H9 (cell line): ENCODE measurements around the gene RECQL. TPM values are rescaled to one million over a fixed set of nuclear protein-coding genes. Genes with fewer than 3 reads are reported as not detected.
"Not testable (repeated sequence)": the region's sequence is repeated elsewhere in the genome, so short reads cannot be mapped to it uniquely, and the experiment has no call there.

Experiments used
- DNase-seq: peaks from one replicate; pipeline ENCODE4 v3.0.0-alpha.2; 2017
- H2AFZ ChIP-seq: one replicate; pipeline ENCODE4 v1.6.1; 2013; ENCODE audit warnings: mild to moderate bottlenecking, low read length, control low read depth, moderate library complexity
- H2AK5ac ChIP-seq: 2 replicates; pipeline ENCODE4 v1.6.1; 2013; ENCODE audit warnings: low read length, control low read depth, mixed read lengths; ENCODE audit not compliant: insufficient read length
- H2BK120ac ChIP-seq: one replicate; pipeline ENCODE4 v1.6.1; 2013; ENCODE audit warnings: low read depth, mild to moderate bottlenecking, low read length, control low read depth, inconsistent platforms; ENCODE audit not compliant: poor library complexity, severe bottlenecking
- H2BK12ac ChIP-seq: 2 replicates; pipeline ENCODE4 v1.6.1; 2013; ENCODE audit warnings: low read length, control low read depth, mixed read lengths, low read depth; ENCODE audit not compliant: insufficient read length
- H2BK15ac ChIP-seq: 2 replicates; pipeline ENCODE4 v1.6.1; 2013; ENCODE audit warnings: low read depth, low read length, control low read depth
- H2BK20ac ChIP-seq: one replicate; pipeline ENCODE4 v1.6.1; 2013; ENCODE audit warnings: low read depth, mild to moderate bottlenecking, low read length, control low read depth, inconsistent platforms; ENCODE audit not compliant: poor library complexity, severe bottlenecking
- H2BK5ac ChIP-seq: 2 replicates; pipeline ENCODE4 v1.6.1; 2013; ENCODE audit warnings: low read length, control low read depth, mixed read lengths; ENCODE audit not compliant: insufficient read length
- H3K14ac ChIP-seq: 2 replicates; pipeline ENCODE4 v1.6.1; 2013; ENCODE audit warnings: low read length, control low read depth; ENCODE audit not compliant: insufficient read depth
- H3K18ac ChIP-seq: 2 replicates; pipeline ENCODE4 v1.6.1; 2013; ENCODE audit warnings: low read depth, mild to moderate bottlenecking, mixed read lengths, low read length, control low read depth; ENCODE audit not compliant: insufficient read length
- H3K23ac ChIP-seq: 2 replicates; pipeline ENCODE4 v1.6.1; 2013; ENCODE audit warnings: low read length, control low read depth, mixed read lengths, low read depth; ENCODE audit not compliant: insufficient read length
- H3K23me2 ChIP-seq: 2 replicates; pipeline ENCODE4 v1.6.1; 2013; ENCODE audit warnings: low read depth, mild to moderate bottlenecking, mixed read lengths, low read length, control low read depth; ENCODE audit not compliant: insufficient read length, poor library complexity, severe bottlenecking
- H3K27ac ChIP-seq: 2 replicates; pipeline ENCODE4 v1.5.1; 2013; ENCODE audit warnings: low read length, control low read depth, mixed read lengths, low read depth; ENCODE audit not compliant: insufficient read length
- H3K27me3 ChIP-seq: 2 replicates; pipeline ENCODE4 v1.6.1; 2013; ENCODE audit warnings: low read length, control low read depth, inconsistent platforms; ENCODE audit not compliant: insufficient read depth
- H3K4ac ChIP-seq: 2 replicates; pipeline ENCODE4 v1.6.1; 2013; ENCODE audit warnings: low read depth, mild to moderate bottlenecking, control low read depth, inconsistent platforms, low read length, moderate library complexity
- H3K4me1 ChIP-seq: 2 replicates; pipeline ENCODE4 v1.6.1; 2013; ENCODE audit warnings: low read length, control low read depth, inconsistent platforms; ENCODE audit not compliant: insufficient read depth
- H3K4me2 ChIP-seq: 2 replicates; pipeline ENCODE4 v1.6.1; 2013; ENCODE audit warnings: low read length, control low read depth, mixed read lengths; ENCODE audit not compliant: insufficient read length, insufficient read depth
- H3K56ac ChIP-seq: 2 replicates; pipeline ENCODE4 v1.6.1; 2013; ENCODE audit warnings: low read depth, mild to moderate bottlenecking, mixed read lengths, low read length, control low read depth; ENCODE audit not compliant: insufficient read length
- H3K79me1 ChIP-seq: 2 replicates; pipeline ENCODE4 v1.6.1; 2013; ENCODE audit warnings: low read depth, mild to moderate bottlenecking, moderate library complexity, low read length, control low read depth, inconsistent platforms; ENCODE audit not compliant: insufficient read depth, poor library complexity, severe bottlenecking
- H3K79me2 ChIP-seq: 2 replicates; pipeline ENCODE4 v1.6.1; 2013; ENCODE audit warnings: low read length, control low read depth, inconsistent platforms; ENCODE audit not compliant: insufficient read depth
- H3K9ac ChIP-seq: 2 replicates; pipeline ENCODE4 v1.6.1; 2013; ENCODE audit warnings: low read length, control low read depth, mixed read lengths; ENCODE audit not compliant: insufficient read length; ENCODE audit errors: extremely low read depth
- H3K9me3 ChIP-seq: one replicate; pipeline ENCODE4 v1.6.1; 2013; ENCODE audit warnings: low read depth, low read length, inconsistent platforms; ENCODE audit not compliant: control insufficient read depth
- H3T11ph ChIP-seq: one replicate; pipeline ENCODE4 v1.6.1; 2013; ENCODE audit warnings: mild to moderate bottlenecking, low read length, control low read depth, inconsistent platforms
- H4K20me1 ChIP-seq: one replicate; pipeline ENCODE4 v1.6.1; 2013; ENCODE audit not compliant: control insufficient read depth, insufficient read length, insufficient read depth
- H4K5ac ChIP-seq: 2 replicates; pipeline ENCODE4 v1.6.1; 2013; ENCODE audit warnings: low read depth, mild to moderate bottlenecking, mixed read lengths, low read length, control low read depth; ENCODE audit not compliant: insufficient read length
- H4K8ac ChIP-seq: replicated peaks from 2 replicates; pipeline ENCODE4 v1.6.1; 2013; ENCODE audit warnings: low read length, control low read depth, mixed read lengths, low read depth; ENCODE audit not compliant: insufficient read length
- H4K91ac ChIP-seq: 2 replicates; pipeline ENCODE4 v1.6.1; 2013; ENCODE audit warnings: low read depth, mild to moderate bottlenecking, moderate library complexity, mixed read lengths, low read length, control low read depth; ENCODE audit not compliant: insufficient read length
- H3K27ac Mint-ChIP-seq, 3 experiments: 2 replicates in 2 of 3; 3 replicates in 1 of 3; pipeline ENCODE4 v1.8.0; 2020 to 2021; ENCODE audit warnings: mixed read lengths in 3 of 3, mild to moderate bottlenecking in 1 of 3, moderate library complexity in 1 of 3
- H3K27me3 Mint-ChIP-seq: 2 replicates; pipeline ENCODE4 v1.8.0; 2021; ENCODE audit warnings: low read depth, mild to moderate bottlenecking, moderate library complexity, mixed read lengths
- H3K36me3 Mint-ChIP-seq, 3 experiments: 2 replicates in 2 of 3; 3 replicates in 1 of 3; pipeline ENCODE4 v1.8.0; 2020 to 2021; ENCODE audit warnings: low read depth in 3 of 3, mixed read lengths in 3 of 3; ENCODE audit not compliant: insufficient read depth in 1 of 3
- H3K4me1 Mint-ChIP-seq, 2 experiments: 2 replicates each; pipeline ENCODE4 v1.8.0; 2020; ENCODE audit warnings: mixed read lengths in 2 of 2
- H3K4me3 Mint-ChIP-seq, 2 experiments: 2 replicates in 1 of 2; 3 replicates in 1 of 2; pipeline ENCODE4 v1.8.0; 2020 to 2021; ENCODE audit warnings: mild to moderate bottlenecking in 2 of 2, mixed read lengths in 2 of 2, moderate library complexity in 1 of 2
- H3K9me3 Mint-ChIP-seq, 2 experiments: 2 replicates in 1 of 2; 3 replicates in 1 of 2; pipeline ENCODE4 v1.8.0; 2020; ENCODE audit warnings: mild to moderate bottlenecking in 2 of 2, mixed read lengths in 2 of 2, moderate library complexity in 1 of 2
- WGBS: extraction: QIAGEN DNeasy Blood & Tissue Kit; methylation state at CpG from one replicate; pipeline ENCODE4 v1.1.7; 2013; ENCODE audit warnings: missing lambda C conversion rate, low lambda C conversion rate, mixed read lengths; ENCODE audit not compliant: insufficient read length; ENCODE audit errors: extremely low coverage; 5-methylcytosine and 5-hydroxymethylcytosine counted together
- total RNA-seq: library from RNA; stranded (reverse); gene quantifications from 2 replicates; pipeline ENCODE4 v1.2.1, GENCODE V29; 2021
- TF ChIP-seq, protein P1 (sequence below): fragments of 200-600 bp; sonication (generic); conservative IDR thresholded peaks from 3 replicates; pipeline ENCODE4 v1.8.0; 2021; ENCODE audit warnings: antibody characterized with exemption, mild to moderate bottlenecking

The RECQL gene
- total RNA-seq, 1 experiment from 2014 or later: 41.0 TPM

DNA sequence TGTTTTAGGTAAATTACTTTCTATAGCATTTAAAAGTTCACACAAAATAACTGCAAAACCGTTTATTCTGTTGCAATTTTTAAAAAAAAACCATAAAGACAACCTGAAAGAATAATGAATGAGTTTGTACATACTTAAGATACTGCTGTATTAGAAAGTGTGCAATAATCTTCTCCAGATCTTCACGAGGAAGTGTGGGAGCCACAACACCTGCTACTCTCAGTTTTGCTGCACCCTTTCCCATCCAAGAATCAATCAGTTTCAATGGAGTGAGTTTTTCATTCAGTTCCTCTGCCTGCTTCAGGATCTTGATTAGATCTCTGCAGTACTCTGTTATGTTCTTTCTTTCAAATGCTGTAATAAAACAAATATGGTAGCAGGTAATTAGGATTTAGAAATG, 30.1 kb downstream of the RECQL start:
- H3K79me1 ChIP-seq: no peaks in the 10 kb centered on the region
- H3K4ac ChIP-seq: no peak overlapping the region
- H3K14ac ChIP-seq: no peak overlapping the region
- Mint-ChIP-seq H3K27ac (no peak overlapping the region), H3K4me3 (no peak overlapping the region), H3K36me3 (peaks cover 5 to 46% (median 21%) of the 10 kb centered on the region in 3 experiments; a peak in 5 of 7 replicates), H3K27me3 (no peaks in the 10 kb centered on the region), H3K9me3 (no peaks in the 10 kb centered on the region), H3K4me1 (no peaks in the 10 kb centered on the region)
- no peak overlapping the region for H2AK5ac ChIP-seq
- no peak overlapping the region for H2BK15ac ChIP-seq
- no peaks in the 10 kb centered on the region for H3K27me3 ChIP-seq
- H3K18ac ChIP-seq: no peak overlapping the region
- H4K5ac ChIP-seq: no peak overlapping the region
- no peak overlapping the region for H2BK5ac ChIP-seq
- no peak overlapping the region for H2AFZ ChIP-seq
- no peak overlapping the region for H2BK120ac ChIP-seq
- H3K9me3 ChIP-seq: no peaks in the 10 kb centered on the region
- TF ChIP-seq, protein P1, sequence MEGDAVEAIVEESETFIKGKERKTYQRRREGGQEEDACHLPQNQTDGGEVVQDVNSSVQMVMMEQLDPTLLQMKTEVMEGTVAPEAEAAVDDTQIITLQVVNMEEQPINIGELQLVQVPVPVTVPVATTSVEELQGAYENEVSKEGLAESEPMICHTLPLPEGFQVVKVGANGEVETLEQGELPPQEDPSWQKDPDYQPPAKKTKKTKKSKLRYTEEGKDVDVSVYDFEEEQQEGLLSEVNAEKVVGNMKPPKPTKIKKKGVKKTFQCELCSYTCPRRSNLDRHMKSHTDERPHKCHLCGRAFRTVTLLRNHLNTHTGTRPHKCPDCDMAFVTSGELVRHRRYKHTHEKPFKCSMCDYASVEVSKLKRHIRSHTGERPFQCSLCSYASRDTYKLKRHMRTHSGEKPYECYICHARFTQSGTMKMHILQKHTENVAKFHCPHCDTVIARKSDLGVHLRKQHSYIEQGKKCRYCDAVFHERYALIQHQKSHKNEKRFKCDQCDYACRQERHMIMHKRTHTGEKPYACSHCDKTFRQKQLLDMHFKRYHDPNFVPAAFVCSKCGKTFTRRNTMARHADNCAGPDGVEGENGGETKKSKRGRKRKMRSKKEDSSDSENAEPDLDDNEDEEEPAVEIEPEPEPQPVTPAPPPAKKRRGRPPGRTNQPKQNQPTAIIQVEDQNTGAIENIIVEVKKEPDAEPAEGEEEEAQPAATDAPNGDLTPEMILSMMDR: no peak
- no peak overlapping the region for H2BK20ac ChIP-seq
- H4K91ac ChIP-seq: no peak overlapping the region
- no peaks in the 10 kb centered on the region for H3K23me2 ChIP-seq
- H3K9ac ChIP-seq: no peak overlapping the region
- no peak overlapping the region for H3K27ac ChIP-seq
- H3K4me1 ChIP-seq: no peaks in the 10 kb centered on the region
- DNase-seq: no peak
- H3K56ac ChIP-seq: no peak overlapping the region
- no peaks in the 10 kb centered on the region for H3K79me2 ChIP-seq
- H4K20me1 ChIP-seq: no peaks in the 10 kb centered on the region
- H3T11ph ChIP-seq: no peak overlapping the region
- H3K4me2 ChIP-seq: no peak overlapping the region
- H2BK12ac ChIP-seq: no peak overlapping the region
- no CpG with 5 or more reads among the region's 2 CpGs for WGBS
- H3K23ac ChIP-seq: no peak overlapping the region
- no peak overlapping the region for H4K8ac ChIP-seq

DNA sequence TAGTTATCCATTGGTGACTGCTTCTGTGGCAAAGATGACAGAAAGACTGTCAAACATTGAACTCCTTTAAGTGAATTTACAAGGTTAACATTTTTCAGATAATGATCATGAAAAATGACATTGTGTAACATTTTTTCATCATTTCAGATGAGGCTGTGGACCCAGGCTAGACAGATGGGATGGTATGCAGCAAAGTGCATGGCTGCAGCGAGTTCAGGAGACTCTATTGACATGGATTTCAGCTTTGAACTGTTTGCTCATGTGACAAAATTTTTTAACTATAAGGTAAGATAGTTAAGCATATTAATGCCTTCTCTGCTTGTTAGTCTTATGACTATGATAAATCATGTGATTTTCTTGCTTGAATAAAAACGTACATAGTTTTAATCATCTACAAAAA, 34.1 kb downstream of the RECQL start:
- not testable (repeated sequence) for H3K27ac Mint-ChIP-seq, H3K4ac ChIP-seq, H3K56ac ChIP-seq, H3K23me2 ChIP-seq, H3K18ac ChIP-seq, H2BK12ac ChIP-seq, H3K23ac ChIP-seq, H3K4me3 Mint-ChIP-seq, H3T11ph ChIP-seq, H3K4me1 ChIP-seq, H3K4me1 Mint-ChIP-seq, H2AK5ac ChIP-seq, H3K27me3 Mint-ChIP-seq, H2BK5ac ChIP-seq, H4K20me1 ChIP-seq, H3K9me3 ChIP-seq, H3K27me3 ChIP-seq, DNase-seq, H4K8ac ChIP-seq, H3K79me2 ChIP-seq, H4K5ac ChIP-seq, H3K9ac ChIP-seq, H2AFZ ChIP-seq, H3K27ac ChIP-seq, H3K79me1 ChIP-seq, H2BK15ac ChIP-seq, H3K4me2 ChIP-seq, H4K91ac ChIP-seq, H3K9me3 Mint-ChIP-seq, H2BK20ac ChIP-seq, H3K14ac ChIP-seq, H2BK120ac ChIP-seq
- WGBS: no CpG with 5 or more reads among the region's 2 CpGs
- H3K36me3 Mint-ChIP-seq: peaks cover 4 to 29% (median 19%) of the 10 kb centered on the region in 3 experiments; a peak in 6 of 7 replicates
